Fibroblast of mammary gland (primary cell): ENCODE data around the gene MMP24OS.

Source experiments
- DNase-seq: peaks from one replicate; pipeline ENCODE4 v3.0.0-alpha.2; 2010; ENCODE audit warnings: low read depth
- H3K4me3 ChIP-seq: 2 replicates; pipeline ENCODE4 v1.5.1; 2011; ENCODE audit warnings: low read depth, mild to moderate bottlenecking, low read length, moderate library complexity; ENCODE audit not compliant: control insufficient read depth
- CTCF ChIP-seq: conservative IDR thresholded peaks from 2 replicates; pipeline ENCODE4 v1.5.1; 2011; ENCODE audit warnings: low read depth, low read length, inconsistent platforms; ENCODE audit not compliant: control insufficient read depth, insufficient read depth

The MMP24OS gene

GRCh38 chr20:35305682-35306556 lies 28.0 kb upstream of the MMP24OS start:
- H3K4me3 ChIP-seq = no peak overlapping the region
- no peak for TF ChIP-seq CTCF
- DNase-seq = peak; percentile 100

- H3K4me3 ChIP-seq = no peak overlapping the region
- no peak for TF ChIP-seq CTCF
- no peak for DNase-seq
These were observed 27.0 kb upstream of the MMP24OS start for GRCh38 chr20:35304956-35305355.

GRCh38 chr20:35303735-35304491 lies 26.0 kb upstream of the MMP24OS start:
- H3K4me3 ChIP-seq = no peak overlapping the region
- TF ChIP-seq CTCF = peak; percentile 91

DNA sequence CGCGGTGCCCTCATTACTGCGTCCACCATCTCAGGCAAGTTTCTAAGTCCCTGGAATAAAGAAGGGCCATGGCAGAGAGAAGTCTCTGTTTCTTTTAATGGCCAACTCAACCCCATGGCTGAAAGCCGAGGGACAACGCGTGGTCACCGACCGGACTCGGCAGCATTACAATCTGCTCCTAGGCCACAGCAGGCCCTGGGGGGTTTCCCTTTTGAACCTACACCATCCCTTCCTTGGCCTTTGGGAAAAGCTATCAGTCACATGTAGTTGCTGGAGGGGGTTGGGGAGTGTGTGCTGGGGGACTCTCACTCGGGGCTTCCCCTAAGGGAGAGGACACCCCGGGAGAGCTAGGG lies 25.4 kb upstream of the MMP24OS start:
- H3K4me3 ChIP-seq = no peak overlapping the region
- no peak for DNase-seq
- no peak for TF ChIP-seq CTCF

More at GRCh38 chr20:35303735-35304491, 26.0 kb upstream of the MMP24OS start:
- peak; percentile 91 for DNase-seq

DNA sequence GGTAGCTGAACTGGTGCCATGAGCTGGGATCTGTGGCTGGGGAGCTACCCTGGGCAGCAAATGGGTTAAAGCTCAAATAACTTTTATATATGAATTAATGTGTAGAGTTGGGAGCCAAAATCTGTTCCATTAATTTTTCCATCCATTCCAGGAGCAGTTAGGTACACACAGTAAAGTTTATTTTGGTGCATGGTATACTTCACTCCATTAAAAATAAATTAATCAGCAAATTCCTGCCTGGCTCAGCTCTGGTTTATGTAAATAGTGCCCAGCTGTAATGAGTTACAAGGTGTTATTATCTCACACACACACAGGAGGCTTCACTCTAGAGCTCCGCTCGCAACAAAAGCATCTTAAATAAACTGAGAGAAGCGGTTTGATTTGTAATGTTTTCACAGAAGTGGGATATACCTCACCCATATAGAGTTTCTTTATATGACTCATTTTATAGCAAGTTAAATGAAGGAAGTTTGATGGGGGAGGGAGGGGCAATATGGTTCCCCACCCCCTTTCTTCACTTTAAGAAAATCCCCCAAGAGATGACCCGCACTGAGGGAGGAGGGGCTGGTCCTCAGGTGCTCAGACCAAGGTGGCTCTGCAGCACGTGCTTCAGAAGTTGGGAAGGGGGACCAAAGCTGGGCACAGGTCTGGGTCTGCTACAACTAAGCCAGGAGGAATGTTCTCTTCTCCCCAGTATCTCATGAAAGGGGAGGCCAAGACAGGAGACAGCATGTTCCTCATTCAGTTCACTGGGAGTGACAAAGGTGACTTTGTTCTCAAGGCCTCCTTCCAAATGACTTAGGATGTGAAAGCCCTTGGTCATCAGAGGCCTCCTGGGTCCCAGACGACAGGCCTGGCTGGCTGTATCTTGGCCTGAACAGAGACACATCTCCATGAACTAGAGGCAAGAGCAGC lies 24.8 kb upstream of the MMP24OS start:
- peak; percentile 79 for DNase-seq

More for the DNA sequence above, 24.8 kb upstream of the MMP24OS start:
- TF ChIP-seq CTCF = no peak
- H3K4me3 ChIP-seq = no peak overlapping the region
